GM21786 (cell line): ENCODE measurements around the gene PIK3AP1.
"Not testable (repeated sequence)": the region's sequence is repeated elsewhere in the genome, so short reads cannot be mapped to it uniquely, and the experiment has no call there.

ENCODE experiments used
- ATAC-seq: cut with Tn5 transposase; IDR thresholded peaks from one replicate; pipeline ENCODE4 v1.9.1; 2021; ENCODE audit not compliant: unreplicated experiment

Gene PIK3AP1

GRCh38 chr10:96699613-96700012, 20.7 kb downstream of the PIK3AP1 start:
- ATAC-seq: no peak

GRCh38 chr10:96698305-96698704, 22.0 kb downstream of the PIK3AP1 start:
- ATAC-seq: not testable (repeated sequence)

GRCh38 chr10:96697438-96697837, 22.9 kb downstream of the PIK3AP1 start:
- ATAC-seq: no peak

- ATAC-seq: no peak
These were observed 23.4 kb downstream of the PIK3AP1 start for GRCh38 chr10:96696845-96697425.

GRCh38 chr10:96695975-96696634, 24.2 kb downstream of the PIK3AP1 start:
- no peak for ATAC-seq

GRCh38 chr10:96695366-96695765, 24.9 kb downstream of the PIK3AP1 start:
- no peak for ATAC-seq

GRCh38 chr10:96693431-96693830, 26.9 kb downstream of the PIK3AP1 start:
- no peak for ATAC-seq

GRCh38 chr10:96692427-96692826, 27.9 kb downstream of the PIK3AP1 start:
- no peak for ATAC-seq

- no peak for ATAC-seq
These were observed 28.6 kb downstream of the PIK3AP1 start for GRCh38 chr10:96691761-96692160.

- ATAC-seq: no peak
These were observed 29.3 kb downstream of the PIK3AP1 start for GRCh38 chr10:96690755-96691730.

GRCh38 chr10:96688789-96689188, 31.5 kb downstream of the PIK3AP1 start:
- no peak for ATAC-seq

- ATAC-seq: no peak
These were observed 32.8 kb downstream of the PIK3AP1 start for GRCh38 chr10:96687317-96688012.

- ATAC-seq: no peak
These were observed 33.8 kb downstream of the PIK3AP1 start for GRCh38 chr10:96686514-96686913.

- no peak for ATAC-seq
These were observed 35.0 kb downstream of the PIK3AP1 start for GRCh38 chr10:96685306-96685705.

GRCh38 chr10:96684826-96685225, 35.5 kb downstream of the PIK3AP1 start:
- ATAC-seq: no peak

- no peak for ATAC-seq
These were observed 36.6 kb downstream of the PIK3AP1 start for GRCh38 chr10:96683710-96684109.

- ATAC-seq: no peak
These were observed 37.2 kb downstream of the PIK3AP1 start for GRCh38 chr10:96683065-96683464.

- no peak for ATAC-seq
These were observed 38.8 kb downstream of the PIK3AP1 start for GRCh38 chr10:96681524-96681923.

- not testable (repeated sequence) for ATAC-seq
These were observed 39.9 kb downstream of the PIK3AP1 start for GRCh38 chr10:96680463-96680862.

GRCh38 chr10:96678725-96679124, 41.6 kb downstream of the PIK3AP1 start:
- ATAC-seq: no peak
